Measurements from ENCODE around the gene EFNB2.

The EFNB2 gene

DNA sequence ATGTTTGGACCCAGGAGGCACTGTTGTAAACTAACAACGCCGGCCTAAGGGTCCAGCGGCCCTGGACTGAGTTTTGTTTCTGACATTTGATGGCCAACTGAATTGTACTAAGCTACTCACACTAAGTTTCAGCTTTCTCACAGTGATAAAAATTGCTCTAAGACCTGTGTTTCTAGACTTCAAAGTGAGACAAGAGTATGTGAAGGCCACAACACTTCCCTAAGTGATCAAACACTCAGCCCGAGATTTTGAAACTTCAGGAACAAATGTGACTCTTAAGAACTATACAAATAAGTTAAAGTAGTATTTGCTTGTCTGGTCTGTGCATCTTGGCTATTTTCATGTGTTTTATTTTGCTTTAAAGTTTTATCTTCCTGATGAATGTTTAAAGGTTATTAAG lies 30.2 kb downstream of the EFNB2 start:
- Histone ChIP-seq H3K4me3 (replicated peaks; ENCODE audit: insufficient read depth, low read length) (no peak overlapping the region), H3K27me3 (ENCODE audit: insufficient read depth, poor library complexity, severe bottlenecking) (no peaks in the 10 kb centered on the region), H3K27ac (replicated peaks) (no peak overlapping the region)
- no peak for DNase-seq (ENCODE audit: low read depth in 1 of 2, low spot score in 1 of 2)
- no peak for TF ChIP-seq GABPA (IDR thresholded peaks at IDR 0.05; ENCODE audit: low read depth)
- TF ChIP-seq, protein P1, sequence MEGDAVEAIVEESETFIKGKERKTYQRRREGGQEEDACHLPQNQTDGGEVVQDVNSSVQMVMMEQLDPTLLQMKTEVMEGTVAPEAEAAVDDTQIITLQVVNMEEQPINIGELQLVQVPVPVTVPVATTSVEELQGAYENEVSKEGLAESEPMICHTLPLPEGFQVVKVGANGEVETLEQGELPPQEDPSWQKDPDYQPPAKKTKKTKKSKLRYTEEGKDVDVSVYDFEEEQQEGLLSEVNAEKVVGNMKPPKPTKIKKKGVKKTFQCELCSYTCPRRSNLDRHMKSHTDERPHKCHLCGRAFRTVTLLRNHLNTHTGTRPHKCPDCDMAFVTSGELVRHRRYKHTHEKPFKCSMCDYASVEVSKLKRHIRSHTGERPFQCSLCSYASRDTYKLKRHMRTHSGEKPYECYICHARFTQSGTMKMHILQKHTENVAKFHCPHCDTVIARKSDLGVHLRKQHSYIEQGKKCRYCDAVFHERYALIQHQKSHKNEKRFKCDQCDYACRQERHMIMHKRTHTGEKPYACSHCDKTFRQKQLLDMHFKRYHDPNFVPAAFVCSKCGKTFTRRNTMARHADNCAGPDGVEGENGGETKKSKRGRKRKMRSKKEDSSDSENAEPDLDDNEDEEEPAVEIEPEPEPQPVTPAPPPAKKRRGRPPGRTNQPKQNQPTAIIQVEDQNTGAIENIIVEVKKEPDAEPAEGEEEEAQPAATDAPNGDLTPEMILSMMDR (IDR thresholded peaks at IDR 0.05; ENCODE audit: insufficient read depth, low read length), result no peak
- TF ChIP-seq POLR2AphosphoS5 (IDR thresholded peaks at IDR 0.05; ENCODE audit: low read depth), result no peak
- TF ChIP-seq, protein P2, sequence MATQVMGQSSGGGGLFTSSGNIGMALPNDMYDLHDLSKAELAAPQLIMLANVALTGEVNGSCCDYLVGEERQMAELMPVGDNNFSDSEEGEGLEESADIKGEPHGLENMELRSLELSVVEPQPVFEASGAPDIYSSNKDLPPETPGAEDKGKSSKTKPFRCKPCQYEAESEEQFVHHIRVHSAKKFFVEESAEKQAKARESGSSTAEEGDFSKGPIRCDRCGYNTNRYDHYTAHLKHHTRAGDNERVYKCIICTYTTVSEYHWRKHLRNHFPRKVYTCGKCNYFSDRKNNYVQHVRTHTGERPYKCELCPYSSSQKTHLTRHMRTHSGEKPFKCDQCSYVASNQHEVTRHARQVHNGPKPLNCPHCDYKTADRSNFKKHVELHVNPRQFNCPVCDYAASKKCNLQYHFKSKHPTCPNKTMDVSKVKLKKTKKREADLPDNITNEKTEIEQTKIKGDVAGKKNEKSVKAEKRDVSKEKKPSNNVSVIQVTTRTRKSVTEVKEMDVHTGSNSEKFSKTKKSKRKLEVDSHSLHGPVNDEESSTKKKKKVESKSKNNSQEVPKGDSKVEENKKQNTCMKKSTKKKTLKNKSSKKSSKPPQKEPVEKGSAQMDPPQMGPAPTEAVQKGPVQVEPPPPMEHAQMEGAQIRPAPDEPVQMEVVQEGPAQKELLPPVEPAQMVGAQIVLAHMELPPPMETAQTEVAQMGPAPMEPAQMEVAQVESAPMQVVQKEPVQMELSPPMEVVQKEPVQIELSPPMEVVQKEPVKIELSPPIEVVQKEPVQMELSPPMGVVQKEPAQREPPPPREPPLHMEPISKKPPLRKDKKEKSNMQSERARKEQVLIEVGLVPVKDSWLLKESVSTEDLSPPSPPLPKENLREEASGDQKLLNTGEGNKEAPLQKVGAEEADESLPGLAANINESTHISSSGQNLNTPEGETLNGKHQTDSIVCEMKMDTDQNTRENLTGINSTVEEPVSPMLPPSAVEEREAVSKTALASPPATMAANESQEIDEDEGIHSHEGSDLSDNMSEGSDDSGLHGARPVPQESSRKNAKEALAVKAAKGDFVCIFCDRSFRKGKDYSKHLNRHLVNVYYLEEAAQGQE (IDR thresholded peaks at IDR 0.05; ENCODE audit: insufficient replicate concordance, low read depth), result no peak
- no peak for TF ChIP-seq SPI1 (IDR thresholded peaks at IDR 0.05; ENCODE audit: borderline replicate concordance, low read depth)

DNA sequence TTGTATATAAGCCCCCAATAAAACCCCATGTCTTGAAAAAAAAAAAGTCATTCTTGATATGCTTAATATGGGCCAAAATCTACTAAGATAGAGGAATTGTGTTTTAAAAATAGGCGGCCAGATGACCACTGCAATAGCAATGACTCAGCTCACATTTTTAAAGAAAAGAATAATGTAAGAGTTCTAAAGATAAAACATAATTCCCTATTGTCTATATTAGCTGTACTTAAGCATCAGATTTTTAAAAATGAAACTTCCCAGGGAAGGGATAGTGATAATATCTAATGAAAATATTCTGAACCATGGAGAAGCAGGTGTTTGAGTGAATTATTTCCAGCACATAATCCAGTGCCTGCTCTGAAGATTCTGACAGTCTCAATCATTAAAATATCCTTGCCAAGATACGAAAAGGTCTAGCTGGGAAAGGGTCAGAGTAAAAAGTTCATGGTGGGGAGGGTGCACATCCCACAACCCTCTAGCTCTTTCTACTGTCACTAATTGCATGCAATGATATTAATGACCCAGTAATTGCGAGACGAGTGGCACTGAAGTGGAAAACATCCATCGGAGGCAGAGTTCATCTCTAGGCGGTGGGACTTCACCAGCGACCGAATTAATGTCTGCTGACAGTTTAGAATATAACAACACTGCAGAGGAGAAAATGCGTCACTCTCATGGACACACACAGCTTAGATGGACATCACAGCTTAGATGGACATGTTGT lies 31.6 kb downstream of the EFNB2 start:
- Histone ChIP-seq H3K4me3 (replicated peaks; ENCODE audit: insufficient read depth, low read length) (no peak overlapping the region), H3K27me3 (ENCODE audit: insufficient read depth, poor library complexity, severe bottlenecking) (no peaks in the 10 kb centered on the region), H3K27ac (replicated peaks) (no peak overlapping the region)
- DNase-seq (ENCODE audit: low read depth in 1 of 2, low spot score in 1 of 2), result no peak
- TF ChIP-seq SPI1 (IDR thresholded peaks at IDR 0.05; ENCODE audit: borderline replicate concordance, low read depth) (no peak), POLR2AphosphoS5 (IDR thresholded peaks at IDR 0.05; ENCODE audit: low read depth) (no peak), GABPA (IDR thresholded peaks at IDR 0.05; ENCODE audit: low read depth) (no peak)
- TF ChIP-seq, protein P1 (IDR thresholded peaks at IDR 0.05; ENCODE audit: insufficient read depth, low read length), result no peak
- TF ChIP-seq, protein P2 (IDR thresholded peaks at IDR 0.05; ENCODE audit: insufficient replicate concordance, low read depth), result no peak

DNA sequence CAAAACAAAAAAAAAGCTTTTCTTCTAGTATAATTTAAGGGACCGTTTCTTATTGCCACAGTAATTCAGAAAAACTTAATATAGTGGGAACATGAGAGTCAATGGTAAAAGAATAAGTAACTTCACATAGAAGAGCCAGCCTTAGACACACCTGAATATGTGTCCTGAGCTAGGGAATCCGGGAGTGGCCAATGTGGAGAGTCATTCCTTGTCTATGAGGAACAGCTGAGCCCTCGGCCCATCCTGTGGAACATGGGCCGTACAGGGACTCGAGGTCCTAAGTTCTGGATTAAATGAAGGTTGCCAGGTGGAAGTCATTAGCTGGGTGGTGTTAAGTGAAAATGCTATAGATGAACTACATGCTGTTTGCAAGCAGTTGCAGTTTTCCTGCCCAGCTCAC lies 32.2 kb downstream of the EFNB2 start:
- no peak overlapping the region for H3K4me3 ChIP-seq (replicated peaks; ENCODE audit: insufficient read depth, low read length)
- DNase-seq (ENCODE audit: low read depth in 1 of 2, low spot score in 1 of 2), result no peak
- TF ChIP-seq, protein P2 (IDR thresholded peaks at IDR 0.05; ENCODE audit: insufficient replicate concordance, low read depth), result no peak
- TF ChIP-seq GABPA (IDR thresholded peaks at IDR 0.05; ENCODE audit: low read depth) (no peak), POLR2AphosphoS5 (IDR thresholded peaks at IDR 0.05; ENCODE audit: low read depth) (no peak), SPI1 (IDR thresholded peaks at IDR 0.05; ENCODE audit: borderline replicate concordance, low read depth) (no peak)
- TF ChIP-seq, protein P1 (IDR thresholded peaks at IDR 0.05; ENCODE audit: insufficient read depth, low read length), result no peak
- no peak overlapping the region for H3K27ac ChIP-seq (replicated peaks)
- H3K27me3 ChIP-seq (ENCODE audit: insufficient read depth, poor library complexity, severe bottlenecking), result no peaks in the 10 kb centered on the region

Measured in HL-60 (cell line).